GM23338 (cell line): ENCODE results near the gene NT5DC4.

Experiments used
- CTCF ChIP-seq, 2 experiments: fragments of 200-600 bp in 1 of 2; sonication (generic) in 1 of 2; conservative IDR thresholded peaks; 2 replicates each; pipeline versions ENCODE4 v1.5.1 to v1.6.1; 2016 to 2017; ENCODE audit warnings: antibody characterized with exemption in 2 of 2, low read depth in 2 of 2, mild to moderate bottlenecking in 2 of 2, moderate library complexity in 1 of 2
- EZH2 ChIP-seq: fragments of 200-600 bp; sonication (generic); IDR thresholded peaks from one replicate; pipeline ENCODE4 v1.8.0; 2017; ENCODE audit warnings: antibody characterized with exemption, mild to moderate bottlenecking, low read depth; ENCODE audit not compliant: unreplicated experiment
- EZH2phosphoT487 ChIP-seq: fragments of 200-600 bp; sonication (generic); IDR thresholded peaks from one replicate; pipeline ENCODE4 v1.8.1; 2018; ENCODE audit warnings: antibody characterized with exemption; ENCODE audit not compliant: unreplicated experiment
- JUNB ChIP-seq: IDR thresholded peaks from one replicate; pipeline ENCODE4 v1.6.1; 2016; ENCODE audit warnings: antibody characterized with exemption; ENCODE audit not compliant: unreplicated experiment
- NANOG ChIP-seq: IDR thresholded peaks from 2 replicates; pipeline ENCODE4 v1.6.1; 2016; ENCODE audit warnings: antibody characterized with exemption, borderline replicate concordance
- STAT1 ChIP-seq: IDR thresholded peaks from one replicate; pipeline ENCODE4 v1.6.1; 2016; ENCODE audit warnings: antibody characterized with exemption; ENCODE audit not compliant: unreplicated experiment

GRCh38 chr2:112757265-112757664 is 36.4 kb downstream of the NT5DC4 start:
- TF ChIP-seq CTCF (conservative IDR thresholded peaks at IDR 0.05; ENCODE audit: low read depth in 2 of 2) (no peak), EZH2phosphoT487 (no peak), EZH2 (no peak), JUNB (no peak), STAT1 (no peak), NANOG (no peak)
